GM19043 (cell line): ENCODE data around the gene SUDS3.
"Not testable (repeated sequence)": the region's sequence is repeated elsewhere in the genome, so short reads cannot be mapped to it uniquely, and the experiment has no call there.

ENCODE experiments used
- ATAC-seq: cut with Tn5 transposase; IDR thresholded peaks from one replicate; pipeline ENCODE4 v1.9.1; 2021; ENCODE audit warnings: low read depth; ENCODE audit not compliant: unreplicated experiment

The SUDS3 gene

GRCh38 chr12:118391424-118391823, 15.1 kb downstream of the SUDS3 start:
- ATAC-seq: no peak

- no peak for ATAC-seq
Measured at GRCh38 chr12:118391836-118392235, 15.5 kb downstream of the SUDS3 start.

- ATAC-seq: no peak
Measured at GRCh38 chr12:118397708-118398440, 21.5 kb downstream of the SUDS3 start.

- ATAC-seq: no peak
Measured at GRCh38 chr12:118398524-118398923, 22.2 kb downstream of the SUDS3 start.

- no peak for ATAC-seq
Measured at GRCh38 chr12:118398940-118399339, 22.6 kb downstream of the SUDS3 start.

GRCh38 chr12:118402251-118402650, 25.9 kb downstream of the SUDS3 start:
- no peak for ATAC-seq

GRCh38 chr12:118404876-118405521, 28.6 kb downstream of the SUDS3 start:
- ATAC-seq: no peak

GRCh38 chr12:118408241-118408640, 31.9 kb downstream of the SUDS3 start:
- ATAC-seq: not testable (repeated sequence)

- no peak for ATAC-seq
Measured at GRCh38 chr12:118409834-118410233, 33.5 kb downstream of the SUDS3 start.

- no peak for ATAC-seq
Measured at GRCh38 chr12:118417942-118418341, 41.6 kb downstream of the SUDS3 start.

- no peak for ATAC-seq
Measured at GRCh38 chr12:118418385-118419057, 42.2 kb downstream of the SUDS3 start.

- no peak for ATAC-seq
Measured at GRCh38 chr12:118420673-118421072, 44.3 kb downstream of the SUDS3 start.

GRCh38 chr12:118424884-118425283, 48.5 kb downstream of the SUDS3 start:
- no peak for ATAC-seq

- ATAC-seq: no peak
Measured at GRCh38 chr12:118425364-118425763, 49.0 kb downstream of the SUDS3 start.

- no peak for ATAC-seq
Measured at GRCh38 chr12:118427819-118428218, 51.5 kb downstream of the SUDS3 start.

GRCh38 chr12:118428643-118429042, 52.3 kb downstream of the SUDS3 start:
- ATAC-seq: no peak

GRCh38 chr12:118429688-118430383, 53.5 kb downstream of the SUDS3 start:
- ATAC-seq: no peak

GRCh38 chr12:118430516-118430915, 54.2 kb downstream of the SUDS3 start:
- ATAC-seq: no peak

GRCh38 chr12:118432812-118433545, 56.6 kb downstream of the SUDS3 start:
- no peak for ATAC-seq

GRCh38 chr12:118436002-118436730, 59.8 kb downstream of the SUDS3 start:
- ATAC-seq: no peak
